Measurements from ENCODE around the gene RBM25. TPM values are rescaled to one million over a fixed set of nuclear protein-coding genes. Genes with fewer than 3 reads are reported as not detected.

RBM25 gene
- total RNA-seq, 4 donors from 2014 or later = 28.4 to 34.1 (median 30.1) TPM

DNA sequence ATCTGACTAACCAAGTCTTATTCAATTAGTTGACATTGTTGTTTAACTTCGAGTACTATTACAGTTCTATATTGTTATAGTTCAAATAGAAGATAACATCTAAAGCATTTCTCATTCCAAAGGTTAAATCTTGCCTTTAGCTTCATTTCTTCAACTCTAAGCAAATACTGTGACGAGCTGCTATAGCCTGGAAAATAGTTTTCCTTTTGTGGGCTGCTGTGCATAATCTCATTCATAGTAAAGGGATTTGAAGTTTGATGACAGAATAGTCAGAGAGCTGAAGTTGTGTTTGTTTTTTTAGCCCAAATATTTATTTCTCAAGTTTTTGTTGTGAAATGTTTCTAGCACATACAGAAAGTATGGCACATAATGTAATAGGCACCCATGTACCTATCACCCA lies 91.4 kb downstream of the RBM25 start:
- in situ Hi-C loops (cut with MboI; ENCODE audit: low sequenced_read_pairs in 4 of 4) = loop anchor here in 1 of 4 donors (25.0 kb wide), 1 partner anchor 313 kb away; the partner anchor contains the start of gene NUMB
- H3K4me3 ChIP-seq = no peak overlapping the region
- H3K27me3 ChIP-seq = no peaks in the 10 kb centered on the region
- intact Hi-C loops (cut with DNase I; ENCODE audit: low total_unique reads) = no loop called here
- H3K27ac ChIP-seq = no peak overlapping the region
- peaks cover 0 to 37% of the 10 kb centered on the region in 2 donors for H3K36me3 ChIP-seq
- ATAC-seq (no peak), DNase-seq (no peak)
- no peaks in the 10 kb centered on the region for H3K9me3 ChIP-seq
- no peaks in the 10 kb centered on the region for H3K4me1 ChIP-seq
- TF ChIP-seq, protein P1, sequence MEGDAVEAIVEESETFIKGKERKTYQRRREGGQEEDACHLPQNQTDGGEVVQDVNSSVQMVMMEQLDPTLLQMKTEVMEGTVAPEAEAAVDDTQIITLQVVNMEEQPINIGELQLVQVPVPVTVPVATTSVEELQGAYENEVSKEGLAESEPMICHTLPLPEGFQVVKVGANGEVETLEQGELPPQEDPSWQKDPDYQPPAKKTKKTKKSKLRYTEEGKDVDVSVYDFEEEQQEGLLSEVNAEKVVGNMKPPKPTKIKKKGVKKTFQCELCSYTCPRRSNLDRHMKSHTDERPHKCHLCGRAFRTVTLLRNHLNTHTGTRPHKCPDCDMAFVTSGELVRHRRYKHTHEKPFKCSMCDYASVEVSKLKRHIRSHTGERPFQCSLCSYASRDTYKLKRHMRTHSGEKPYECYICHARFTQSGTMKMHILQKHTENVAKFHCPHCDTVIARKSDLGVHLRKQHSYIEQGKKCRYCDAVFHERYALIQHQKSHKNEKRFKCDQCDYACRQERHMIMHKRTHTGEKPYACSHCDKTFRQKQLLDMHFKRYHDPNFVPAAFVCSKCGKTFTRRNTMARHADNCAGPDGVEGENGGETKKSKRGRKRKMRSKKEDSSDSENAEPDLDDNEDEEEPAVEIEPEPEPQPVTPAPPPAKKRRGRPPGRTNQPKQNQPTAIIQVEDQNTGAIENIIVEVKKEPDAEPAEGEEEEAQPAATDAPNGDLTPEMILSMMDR (IDR thresholded peaks at IDR 0.05 in 4 of 5, conservative IDR thresholded peaks at IDR 0.05 in 1 of 5) = no peak
- TF ChIP-seq POLR2A (IDR thresholded peaks at IDR 0.05) = no peak

DNA sequence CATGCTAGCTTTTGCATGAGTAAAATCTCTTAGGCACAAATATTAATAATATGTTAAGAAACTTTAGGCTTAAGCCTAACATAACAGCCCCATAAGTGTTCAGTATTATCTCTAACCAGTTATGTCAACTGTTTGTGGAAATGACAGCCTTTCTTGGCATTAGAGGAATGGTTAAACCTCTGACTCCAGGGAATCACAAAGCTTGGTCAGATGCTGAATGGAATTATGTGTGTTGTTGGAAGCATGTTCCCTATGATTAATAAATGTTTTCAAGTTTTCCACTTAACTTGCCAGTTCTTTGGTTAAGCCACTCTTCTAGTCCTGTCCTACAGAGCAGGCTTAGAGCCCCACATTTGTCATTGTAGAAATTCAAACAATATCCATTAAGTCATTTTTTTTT lies 94.9 kb downstream of the RBM25 start:
- in situ Hi-C loops (cut with MboI; ENCODE audit: low sequenced_read_pairs in 4 of 4) (loop anchor here in 1 of 4 donors (25.0 kb wide), 1 partner anchor 309 kb away; the partner anchor contains the start of gene NUMB), intact Hi-C loops (cut with DNase I; ENCODE audit: low total_unique reads) (no loop called here)
- ATAC-seq = no peak

DNA sequence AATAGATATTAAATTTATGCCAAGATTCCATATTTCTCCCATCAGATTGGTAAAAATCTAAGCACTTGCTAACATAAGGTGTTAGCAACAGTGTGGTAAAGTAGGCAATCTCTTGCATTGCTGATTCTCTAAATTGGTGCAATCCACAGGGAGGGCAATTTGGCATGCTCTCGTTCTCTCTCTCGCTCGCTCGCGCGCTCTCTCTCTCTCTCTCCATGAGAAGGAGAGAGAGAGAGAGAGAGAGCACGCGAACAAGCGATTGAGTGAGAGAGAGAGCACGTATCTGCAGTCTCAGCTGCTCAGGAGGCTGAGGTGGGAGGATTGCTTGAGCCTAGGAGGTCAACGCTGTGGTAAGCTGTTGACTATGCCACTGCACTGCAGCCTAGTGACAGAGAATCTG lies 103.9 kb downstream of the RBM25 start:
- H3K27ac ChIP-seq = no peak overlapping the region
- intact Hi-C loops (cut with DNase I; ENCODE audit: low total_unique reads) = no loop called here
- ATAC-seq (no peak), DNase-seq (no peak)
- peaks cover 0 to 41% of the 10 kb centered on the region in 2 donors for H3K36me3 ChIP-seq
- in situ Hi-C loops (cut with MboI; ENCODE audit: low sequenced_read_pairs in 4 of 4) = loop anchor here in 1 of 4 donors (25.0 kb wide), 1 partner anchor 300 kb away; the partner anchor contains the start of gene NUMB
- H3K4me3 ChIP-seq = no peak overlapping the region
- no peaks in the 10 kb centered on the region for H3K4me1 ChIP-seq
- no peaks in the 10 kb centered on the region for H3K27me3 ChIP-seq
- H3K9me3 ChIP-seq = no peaks in the 10 kb centered on the region
- TF ChIP-seq, protein P1 (IDR thresholded peaks at IDR 0.05 in 4 of 5, conservative IDR thresholded peaks at IDR 0.05 in 1 of 5) = no peak
- TF ChIP-seq POLR2A (IDR thresholded peaks at IDR 0.05) = no peak

More for the DNA sequence above, 94.9 kb downstream of the RBM25 start:
- Histone ChIP-seq H3K36me3 (peaks cover 0 to 54% of the 10 kb centered on the region in 2 donors), H3K4me1 (no peaks in the 10 kb centered on the region), H3K27me3 (no peaks in the 10 kb centered on the region), H3K4me3 (no peak overlapping the region), H3K27ac (no peak overlapping the region), H3K9me3 (no peaks in the 10 kb centered on the region)
- DNase-seq = no peak
- TF ChIP-seq POLR2A (IDR thresholded peaks at IDR 0.05) = no peak
- TF ChIP-seq, protein P1 (IDR thresholded peaks at IDR 0.05 in 4 of 5, conservative IDR thresholded peaks at IDR 0.05 in 1 of 5) = no peak

DNA sequence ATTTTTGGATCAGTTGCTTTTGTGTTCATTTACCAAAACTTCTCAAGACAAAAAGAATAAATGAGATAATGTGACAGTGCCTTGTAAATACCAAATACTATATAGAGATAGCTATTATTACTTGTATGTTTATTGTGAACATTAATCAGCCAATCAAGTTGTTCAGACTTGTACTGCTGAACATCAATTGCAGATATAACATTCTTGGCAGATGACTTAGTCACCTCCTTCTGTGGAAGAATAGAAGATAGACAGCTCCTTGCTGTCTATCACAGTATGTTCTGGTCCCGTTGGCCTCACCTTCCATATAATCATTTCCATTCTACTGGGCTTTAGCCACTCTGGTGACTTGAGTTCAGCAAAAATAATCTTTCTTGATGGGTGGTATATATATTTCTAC lies 108.1 kb downstream of the RBM25 start:
- no peak for DNase-seq
- H3K36me3 ChIP-seq = peaks cover 0 to 34% of the 10 kb centered on the region in 2 donors
- H3K4me1 ChIP-seq = peaks cover 0 to 3% of the 10 kb centered on the region in 2 donors
- no peaks in the 10 kb centered on the region for H3K9me3 ChIP-seq
- intact Hi-C loops (cut with DNase I; ENCODE audit: low total_unique reads) (no loop called here), in situ Hi-C loops (cut with MboI; ENCODE audit: low sequenced_read_pairs in 4 of 4) (loop anchor here in 1 of 4 donors (25.0 kb wide), 1 partner anchor 296 kb away; the partner anchor contains the start of gene NUMB)
- H3K27ac ChIP-seq = no peak overlapping the region
- TF ChIP-seq POLR2A (IDR thresholded peaks at IDR 0.05) = no peak
- TF ChIP-seq, protein P1 (IDR thresholded peaks at IDR 0.05 in 4 of 5, conservative IDR thresholded peaks at IDR 0.05 in 1 of 5) = no peak
- no peak for ATAC-seq
- no peak overlapping the region for H3K4me3 ChIP-seq
- H3K27me3 ChIP-seq = no peaks in the 10 kb centered on the region
